OCI-M1 (cell line): ENCODE results near the gene BTNL9.
"Not testable (repeated sequence)": the region's sequence is repeated elsewhere in the genome, so short reads cannot be mapped to it uniquely, and the experiment has no call there.

ENCODE experiments used
- DNase-seq: peaks from one replicate; lab custom pipeline; 2025; lab: John Stamatoyannopoulos, UW

BTNL9 gene

GRCh38 chr5:181039931-181040630, at the start of gene BTNL9:
TSS of gene BTNL9 (plus strand) at chr5:181040266. CDS start at chr5:181045490, 5,224 bp downstream.
- DNase-seq = no peak

- no peak for DNase-seq
These were observed 49.2 kb upstream of the BTNL9 start for GRCh38 chr5:180990882-180991242.

GRCh38 chr5:181001947-181002346, 38.1 kb upstream of the BTNL9 start:
- DNase-seq = no peak

- no peak for DNase-seq
These were observed 34.3 kb upstream of the BTNL9 start for GRCh38 chr5:181005791-181006190.

GRCh38 chr5:181008136-181008535, 31.9 kb upstream of the BTNL9 start:
- no peak for DNase-seq

- DNase-seq = not testable (repeated sequence)
These were observed 30.0 kb upstream of the BTNL9 start for GRCh38 chr5:181010018-181010417.

GRCh38 chr5:181014654-181015053, 25.4 kb upstream of the BTNL9 start:
- DNase-seq = not testable (repeated sequence)

- not testable (repeated sequence) for DNase-seq
These were observed 22.6 kb upstream of the BTNL9 start for GRCh38 chr5:181017448-181017847.

- DNase-seq = no peak
These were observed 19.4 kb upstream of the BTNL9 start for GRCh38 chr5:181020688-181021087.

- no peak for DNase-seq
These were observed 15.6 kb upstream of the BTNL9 start for GRCh38 chr5:181024245-181025064.

GRCh38 chr5:181027452-181028031, 12.5 kb upstream of the BTNL9 start:
- no peak for DNase-seq

- DNase-seq = no peak
These were observed 11.8 kb upstream of the BTNL9 start for GRCh38 chr5:181028032-181028819.

GRCh38 chr5:181031716-181032115, 8.3 kb upstream of the BTNL9 start:
- no peak for DNase-seq

GRCh38 chr5:181035991-181036815, 3.9 kb upstream of the BTNL9 start:
- DNase-seq = no peak

GRCh38 chr5:181036816-181037364, 3.2 kb upstream of the BTNL9 start:
- no peak for DNase-seq

GRCh38 chr5:181037365-181037861, 2.7 kb upstream of the BTNL9 start:
- DNase-seq = no peak

GRCh38 chr5:181039471-181039870, 595 bp upstream of the BTNL9 start:
- DNase-seq = no peak

GRCh38 chr5:181040631-181040945, 522 bp downstream of the BTNL9 start:
- DNase-seq = no peak

GRCh38 chr5:181041043-181041442, 977 bp downstream of the BTNL9 start:
- DNase-seq = no peak

GRCh38 chr5:181042036-181042713, 2.1 kb downstream of the BTNL9 start:
- no peak for DNase-seq
